Left renal pelvis (tissue), 4 donors: ENCODE results near the gene HORMAD1. TPM values are rescaled to one million over a fixed set of nuclear protein-coding genes. Genes with fewer than 3 reads are reported as not detected.

Source experiments
- polyA plus RNA-seq, 4 donors: library from polyadenylated mRNA; unstranded; fragments of 120-200 nt; gene quantifications; one replicate each; pipeline ENCODE4 v1.2.1, GENCODE V29; 2013; ENCODE audit not compliant: insufficient read length in 4 of 4

HORMAD1 gene
- polyA plus RNA-seq, 4 donors, result 0.21 TPM; not detected in 3

Other genes starting within 250 kb of the HORMAD1 start
- 10 to 100 TPM; 15.0 to 36.0 (median 22.8) TPM for gene TARS2, start 233.5 kb downstream of the HORMAD1 start, polyA plus RNA-seq
- 10 to 100 TPM in 3 of 4 donors, 1 to 10 TPM in 1; 6.3 to 16.0 (median 12.6) TPM for gene ECM1, start 212.8 kb downstream of the HORMAD1 start, polyA plus RNA-seq
- 1 to 10 TPM in 1 of 4 donors, under 1 TPM in 3; 0.43 to 1.1 (median 0.49) TPM for gene FALEC, start 205.1 kb downstream of the HORMAD1 start, polyA plus RNA-seq
- gene ADAMTSL4, start 171.5 kb downstream of the HORMAD1 start, polyA plus RNA-seq, result 100 to 1,000 TPM in 1 of 4 donors, 10 to 100 TPM in 3; 16.2 to 156 (median 20.4) TPM
- 100 to 1,000 TPM; 156 to 449 (median 178) TPM for gene MCL1, start 141.3 kb downstream of the HORMAD1 start, polyA plus RNA-seq
- gene ENSA, start 91.3 kb downstream of the HORMAD1 start, polyA plus RNA-seq, result 100 to 1,000 TPM; 172 to 241 (median 222) TPM
- 10 to 100 TPM; 30.4 to 43.7 (median 40.7) TPM for gene GOLPH3L, start 23.7 kb downstream of the HORMAD1 start, polyA plus RNA-seq
- 10 to 100 TPM; 11.3 to 27.6 (median 14.9) TPM for gene CTSS, start 44.9 kb upstream of the HORMAD1 start, polyA plus RNA-seq
- gene CTSK, start 87.4 kb upstream of the HORMAD1 start, polyA plus RNA-seq, result 100 to 1,000 TPM in 1 of 4 donors, 10 to 100 TPM in 3; 19.8 to 107 (median 35.3) TPM
- gene ARNT, start 155.7 kb upstream of the HORMAD1 start, polyA plus RNA-seq, result 10 to 100 TPM; 57.0 to 62.8 (median 58.3) TPM
- gene CTXND2, start 166.2 kb upstream of the HORMAD1 start, polyA plus RNA-seq, result not detected
- gene SETDB1, start 205.5 kb upstream of the HORMAD1 start, polyA plus RNA-seq, result 10 to 100 TPM; 62.7 to 88.8 (median 81.9) TPM